CD14-positive monocyte (primary cell): Measurements from ENCODE around the gene SYNE1. TPM values are rescaled to one million over a fixed set of nuclear protein-coding genes. Genes with fewer than 3 reads are reported as not detected.

ENCODE experiments used
- DNase-seq, 3 donors: peaks; one replicate each; pipeline ENCODE4 v3.0.0-alpha.2; 2011 to 2022
- H2AFZ ChIP-seq: 2 replicates; pipeline ENCODE4 v1.6.0; 2012; ENCODE audit warnings: mild to moderate bottlenecking, low read depth, low read length, inconsistent platforms; ENCODE audit not compliant: insufficient read depth, poor library complexity, severe bottlenecking
- H3K27ac ChIP-seq, 2 donors: 1 replicate in 1 of 2; 2 replicates in 1 of 2; pipeline ENCODE4 v1.5.1; 2012 to 2013; ENCODE audit warnings: low read length in 2 of 2, control low read depth in 1 of 2, inconsistent platforms in 1 of 2, low read depth in 1 of 2, mild to moderate bottlenecking in 1 of 2
- H3K27me3 ChIP-seq, 2 donors: one replicate each; pipeline versions ENCODE4 v1.6.0 to v1.6.1; 2011 to 2013; ENCODE audit warnings: low read length in 2 of 2; ENCODE audit not compliant: control insufficient read depth in 2 of 2, insufficient read depth in 2 of 2
- H3K36me3 ChIP-seq, 2 donors: replicated peaks in 1 of 2; 1 replicate in 1 of 2; 2 replicates in 1 of 2; pipeline versions ENCODE4 v1.5.1 to v1.6.1; 2012 to 2013; ENCODE audit warnings: low read length in 2 of 2, control low read depth in 1 of 2, inconsistent platforms in 1 of 2, mild to moderate bottlenecking in 1 of 2; ENCODE audit not compliant: insufficient read depth in 2 of 2, control insufficient read depth in 1 of 2
- H3K4me1 ChIP-seq, 2 donors: 1 replicate in 1 of 2; 2 replicates in 1 of 2; pipeline versions ENCODE4 v1.5.1 to v1.6.1; 2012 to 2013; ENCODE audit warnings: low read length in 2 of 2, control low read depth in 1 of 2, inconsistent platforms in 1 of 2, mild to moderate bottlenecking in 1 of 2, moderate library complexity in 1 of 2; ENCODE audit not compliant: insufficient read depth in 2 of 2, control insufficient read depth in 1 of 2
- H3K4me2 ChIP-seq: replicated peaks from 2 replicates; pipeline ENCODE3; 2012; ENCODE audit warnings: low read length, moderate library complexity, mild to moderate bottlenecking; ENCODE audit not compliant: poor library complexity, severe bottlenecking; ENCODE audit errors: extremely low read depth
- H3K4me3 ChIP-seq, 3 experiments: fragments of 200-600 bp in 1 of 3; sonication (generic) in 1 of 3; replicated peaks in 1 of 3; 1 replicate in 2 of 3; 2 replicates in 1 of 3; pipeline ENCODE4 v1.5.1; 2011 to 2013; ENCODE audit warnings: low read length in 3 of 3, mild to moderate bottlenecking in 3 of 3, control low read depth in 2 of 3, low read depth in 2 of 3, inconsistent platforms in 1 of 3, moderate library complexity in 1 of 3
- H3K79me2 ChIP-seq: 2 replicates; pipeline ENCODE4 v1.6.0; 2012; ENCODE audit warnings: mild to moderate bottlenecking, control low read depth, inconsistent platforms, low read length, moderate library complexity; ENCODE audit not compliant: insufficient read depth
- H3K9ac ChIP-seq: 2 replicates; pipeline ENCODE4 v1.6.0; 2017; ENCODE audit warnings: low read length, mild to moderate bottlenecking; ENCODE audit not compliant: insufficient read depth, poor library complexity, severe bottlenecking
- H3K9me3 ChIP-seq, 2 donors: replicated peaks in 1 of 2; 1 replicate in 1 of 2; 2 replicates in 1 of 2; pipeline versions ENCODE4 v1.5.1 to v1.6.1; 2012 to 2013; ENCODE audit warnings: low read length in 2 of 2, control low read depth in 1 of 2; ENCODE audit not compliant: control insufficient read depth in 1 of 2, insufficient read depth in 1 of 2
- H4K20me1 ChIP-seq: 2 replicates; pipeline ENCODE4 v1.6.0; 2012; ENCODE audit warnings: mild to moderate bottlenecking, low read length, control low read depth, moderate library complexity; ENCODE audit not compliant: insufficient read depth
- H3K27ac Mint-ChIP-seq, 7 donors: one replicate each; pipeline ENCODE4 v1.8.0; 2020; ENCODE audit warnings: mild to moderate bottlenecking in 7 of 7, mixed read lengths in 7 of 7, moderate library complexity in 6 of 7, inconsistent platforms in 2 of 7
- H3K27me3 Mint-ChIP-seq, 3 donors: one replicate each; pipeline ENCODE4 v1.8.0; 2021 to 2022; ENCODE audit warnings: low read depth in 3 of 3, mild to moderate bottlenecking in 3 of 3, mixed read lengths in 3 of 3, moderate library complexity in 3 of 3, inconsistent platforms in 1 of 3
- H3K36me3 Mint-ChIP-seq, 2 donors: one replicate each; pipeline ENCODE4 v1.8.0; 2020; ENCODE audit warnings: mixed read lengths in 2 of 2, inconsistent platforms in 1 of 2, mild to moderate bottlenecking in 1 of 2
- H3K4me1 Mint-ChIP-seq: one replicate; pipeline ENCODE4 v1.8.0; 2020; ENCODE audit warnings: mild to moderate bottlenecking, mixed read lengths
- H3K4me3 Mint-ChIP-seq, 2 donors: one replicate each; pipeline ENCODE4 v1.8.0; 2020; ENCODE audit warnings: mild to moderate bottlenecking in 2 of 2, mixed read lengths in 2 of 2, moderate library complexity in 1 of 2
- H3K9me3 Mint-ChIP-seq, 7 donors: one replicate each; pipeline ENCODE4 v1.8.0; 2020 to 2022; ENCODE audit warnings: mixed read lengths in 7 of 7, mild to moderate bottlenecking in 6 of 7, moderate library complexity in 6 of 7, inconsistent platforms in 2 of 7
- WGBS: methylation state at CpG from one replicate; pipeline ENCODE4 v1.1.5; 2013; ENCODE audit warnings: missing lambda C conversion rate; ENCODE audit not compliant: insufficient coverage; 5-methylcytosine and 5-hydroxymethylcytosine counted together
- intact Hi-C, 2 donors: fragments of 100-400 bp; cut with micrococcal nuclease; formaldehyde crosslinking; loops; one replicate each; pipeline versions ENCODE4 v1.15.0 to v1.15.1; 2023
- polyA plus RNA-seq, 3 donors: library from polyadenylated mRNA; depleted of rRNA in 1 of 3; unstranded in 2 of 3; stranded (reverse) in 1 of 3; fragments of 300-500 nt in 2 of 3; fragments of >200 nt in 1 of 3; fragmentation: Illumina TruSeq in 2 of 3; gene quantifications; 1 replicate in 2 of 3; 2 replicates in 1 of 3; pipeline ENCODE4 v1.2.3, GENCODE V29; 2012 to 2021
- TF ChIP-seq, protein P1 (sequence below): fragments of 200-600 bp; IDR thresholded peaks from one replicate; pipeline ENCODE4 v1.8.0; 2022; ENCODE audit warnings: antibody characterized with exemption, mild to moderate bottlenecking

SYNE1 gene
- polyA plus RNA-seq, 3 donors = 3.7 to 24.5 (median 8.1) TPM

DNA sequence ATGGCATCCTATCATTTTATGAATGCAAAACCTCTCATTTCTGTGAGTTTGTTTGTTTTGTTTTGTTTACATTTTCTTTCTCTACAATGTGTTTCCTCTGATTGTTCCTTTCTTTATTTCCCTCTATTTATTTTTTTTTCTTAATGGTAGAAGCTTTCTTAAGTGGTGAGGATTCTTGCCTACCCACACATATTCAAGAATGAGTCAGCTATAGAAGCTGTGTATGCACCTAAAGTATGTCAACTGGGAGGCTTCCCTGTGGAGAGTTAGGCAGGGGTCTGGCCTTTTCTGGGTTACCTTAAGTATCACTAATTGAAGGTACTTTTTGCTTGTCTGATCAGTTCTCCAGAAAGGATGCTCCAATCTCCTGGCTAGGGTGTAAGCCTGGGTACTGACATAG is 475.7 kb downstream of the SYNE1 start:
- no peaks in the 10 kb centered on the region for H3K4me1 ChIP-seq
- H3K27me3 Mint-ChIP-seq = no peaks in the 10 kb centered on the region
- no peak for DNase-seq
- H3K27me3 ChIP-seq = no peaks in the 10 kb centered on the region
- TF ChIP-seq, protein P1, sequence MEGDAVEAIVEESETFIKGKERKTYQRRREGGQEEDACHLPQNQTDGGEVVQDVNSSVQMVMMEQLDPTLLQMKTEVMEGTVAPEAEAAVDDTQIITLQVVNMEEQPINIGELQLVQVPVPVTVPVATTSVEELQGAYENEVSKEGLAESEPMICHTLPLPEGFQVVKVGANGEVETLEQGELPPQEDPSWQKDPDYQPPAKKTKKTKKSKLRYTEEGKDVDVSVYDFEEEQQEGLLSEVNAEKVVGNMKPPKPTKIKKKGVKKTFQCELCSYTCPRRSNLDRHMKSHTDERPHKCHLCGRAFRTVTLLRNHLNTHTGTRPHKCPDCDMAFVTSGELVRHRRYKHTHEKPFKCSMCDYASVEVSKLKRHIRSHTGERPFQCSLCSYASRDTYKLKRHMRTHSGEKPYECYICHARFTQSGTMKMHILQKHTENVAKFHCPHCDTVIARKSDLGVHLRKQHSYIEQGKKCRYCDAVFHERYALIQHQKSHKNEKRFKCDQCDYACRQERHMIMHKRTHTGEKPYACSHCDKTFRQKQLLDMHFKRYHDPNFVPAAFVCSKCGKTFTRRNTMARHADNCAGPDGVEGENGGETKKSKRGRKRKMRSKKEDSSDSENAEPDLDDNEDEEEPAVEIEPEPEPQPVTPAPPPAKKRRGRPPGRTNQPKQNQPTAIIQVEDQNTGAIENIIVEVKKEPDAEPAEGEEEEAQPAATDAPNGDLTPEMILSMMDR = no peak
- peaks cover 5 to 16% of the 10 kb centered on the region in 2 donors for H3K36me3 ChIP-seq
- intact Hi-C loops = no loop called here
- no peak overlapping the region for H2AFZ ChIP-seq
- no peak overlapping the region for H3K9ac ChIP-seq
- no peaks in the 10 kb centered on the region for H3K9me3 ChIP-seq
- H3K4me2 ChIP-seq = no peak overlapping the region
- H3K4me3 Mint-ChIP-seq = no peak overlapping the region
- no peaks in the 10 kb centered on the region for H3K79me2 ChIP-seq
- H3K27ac ChIP-seq = no peak overlapping the region
- no peak overlapping the region for H3K27ac Mint-ChIP-seq
- H3K4me3 ChIP-seq = no peak overlapping the region
- peaks cover 2% of the 10 kb centered on the region for H3K4me1 Mint-ChIP-seq
- peaks cover 28 to 29% of the 10 kb centered on the region in 2 donors for H3K36me3 Mint-ChIP-seq
- no peaks in the 10 kb centered on the region for H3K9me3 Mint-ChIP-seq
- no peaks in the 10 kb centered on the region for H4K20me1 ChIP-seq

DNA sequence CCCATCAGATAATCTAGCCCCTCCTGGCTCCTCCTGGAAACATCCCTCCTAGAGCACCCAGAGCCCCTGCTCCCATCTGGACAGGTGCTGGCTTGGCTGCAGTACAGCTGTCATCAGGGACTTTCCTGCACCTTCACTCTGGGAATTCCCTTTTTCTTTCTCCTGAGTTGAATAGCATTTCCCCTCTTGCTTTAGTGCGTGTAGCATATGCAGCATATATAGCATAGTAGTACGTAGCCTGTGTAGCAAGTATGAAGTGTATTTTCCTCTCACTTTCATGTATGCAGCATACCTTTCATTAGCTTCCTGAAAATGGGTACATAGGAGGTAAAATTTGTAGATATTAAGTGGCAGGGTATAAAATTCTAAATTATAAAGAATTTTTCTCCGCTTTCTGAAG is 476.8 kb downstream of the SYNE1 start:
- H3K36me3 Mint-ChIP-seq = peaks cover 27% of the 10 kb centered on the region in 2 donors
- H3K9me3 ChIP-seq = no peaks in the 10 kb centered on the region
- no peak overlapping the region for H2AFZ ChIP-seq
- WGBS = no CpG with 5 or more reads among the region's 3 CpGs
- no peak overlapping the region for H3K27ac ChIP-seq
- no peak for DNase-seq
- no peaks in the 10 kb centered on the region for H3K4me1 Mint-ChIP-seq
- H3K9me3 Mint-ChIP-seq = no peaks in the 10 kb centered on the region
- no peaks in the 10 kb centered on the region for H3K27me3 ChIP-seq
- H3K79me2 ChIP-seq = no peaks in the 10 kb centered on the region
- peak overlapping the region in 1 of 7 donors; percentile 71 for H3K27ac Mint-ChIP-seq
- H3K27me3 Mint-ChIP-seq = no peaks in the 10 kb centered on the region
- no peak overlapping the region for H3K4me3 Mint-ChIP-seq
- no peaks in the 10 kb centered on the region for H3K4me1 ChIP-seq
- no peak overlapping the region for H3K9ac ChIP-seq
- no peak overlapping the region for H3K4me2 ChIP-seq
- TF ChIP-seq, protein P1 = no peak
- H3K36me3 ChIP-seq = peaks cover 8 to 25% of the 10 kb centered on the region in 2 donors
- H4K20me1 ChIP-seq = no peaks in the 10 kb centered on the region
- intact Hi-C loops = no loop called here
- no peak overlapping the region for H3K4me3 ChIP-seq
